ENCODE results near the gene LPCAT1. TPM values are rescaled to one million over a fixed set of nuclear protein-coding genes. Genes with fewer than 3 reads are reported as not detected.
A peak's percentile ranks its signal among the peaks of the same experiment; 100 is the strongest.
"Not testable (repeated sequence)": the region's sequence is repeated elsewhere in the genome, so short reads cannot be mapped to it uniquely, and the experiment has no call there.

The LPCAT1 gene
- polyA plus RNA-seq, 1 donor, result 30.6 TPM

DNA sequence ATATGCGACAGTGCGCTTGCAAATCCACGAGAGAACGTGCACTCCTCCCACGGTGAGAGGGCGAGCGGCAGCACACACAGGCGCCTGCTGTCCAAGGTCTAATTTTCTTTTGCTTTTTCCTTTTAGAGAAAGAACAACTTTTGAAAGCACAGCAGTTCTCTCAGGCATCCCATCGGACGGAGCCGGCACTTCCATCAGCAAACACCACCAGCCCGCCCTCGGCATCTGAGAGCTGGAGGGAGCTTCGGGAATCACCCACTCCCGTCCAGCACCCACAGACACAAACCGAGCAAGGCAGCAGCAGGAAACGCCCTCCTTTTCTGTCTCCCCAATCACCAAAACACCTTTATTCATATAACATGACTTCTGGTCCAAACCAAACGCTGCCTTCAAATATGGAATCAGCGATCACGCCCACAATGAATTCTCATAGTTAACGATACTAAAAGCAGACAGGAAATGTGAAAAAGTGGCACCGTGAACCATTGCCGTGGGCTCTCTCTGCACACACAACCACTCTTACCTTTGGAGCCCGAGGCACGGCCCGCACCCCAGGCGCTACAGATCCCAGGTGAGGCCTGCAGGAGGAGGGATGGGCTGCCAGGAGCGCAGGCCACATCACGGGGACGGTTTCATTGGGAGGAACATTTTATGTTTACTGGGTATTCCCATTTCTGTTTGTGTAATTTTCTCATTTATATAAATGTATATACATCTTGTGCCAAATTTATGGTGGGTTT, 14.2 kb downstream of the LPCAT1 start:
- no peak for DNase-seq

DNA sequence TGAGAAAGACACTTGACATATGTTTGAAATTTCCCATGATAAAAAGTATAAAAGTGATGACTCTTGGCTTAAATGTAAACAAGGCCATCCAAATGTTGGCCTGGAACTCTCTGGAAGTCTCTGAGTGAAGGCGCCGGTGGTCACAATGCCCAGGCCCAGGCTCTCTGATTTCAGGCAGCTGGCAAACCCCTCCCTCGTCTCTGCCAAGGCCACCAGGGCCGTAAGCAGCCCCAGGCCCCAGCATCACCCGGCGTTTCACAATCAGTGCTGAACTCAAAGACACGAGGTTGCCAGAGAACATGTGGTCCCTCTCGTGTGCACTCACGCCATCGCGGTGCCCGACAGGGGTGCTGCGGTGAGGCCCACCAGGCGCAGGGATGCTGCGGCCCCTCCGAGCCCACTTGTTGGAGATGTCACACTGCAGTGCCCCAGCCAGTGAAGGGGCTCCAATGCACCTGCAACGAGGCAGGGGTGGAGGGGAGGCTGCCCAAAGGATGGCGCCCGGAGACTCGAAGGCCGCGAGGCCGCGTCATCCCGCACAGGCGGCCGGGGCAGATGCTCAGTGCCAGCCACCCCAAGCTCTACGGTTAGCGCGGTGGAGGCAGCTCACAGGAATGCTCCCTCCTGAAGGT, 15.0 kb downstream of the LPCAT1 start:
- no peak for DNase-seq

DNA sequence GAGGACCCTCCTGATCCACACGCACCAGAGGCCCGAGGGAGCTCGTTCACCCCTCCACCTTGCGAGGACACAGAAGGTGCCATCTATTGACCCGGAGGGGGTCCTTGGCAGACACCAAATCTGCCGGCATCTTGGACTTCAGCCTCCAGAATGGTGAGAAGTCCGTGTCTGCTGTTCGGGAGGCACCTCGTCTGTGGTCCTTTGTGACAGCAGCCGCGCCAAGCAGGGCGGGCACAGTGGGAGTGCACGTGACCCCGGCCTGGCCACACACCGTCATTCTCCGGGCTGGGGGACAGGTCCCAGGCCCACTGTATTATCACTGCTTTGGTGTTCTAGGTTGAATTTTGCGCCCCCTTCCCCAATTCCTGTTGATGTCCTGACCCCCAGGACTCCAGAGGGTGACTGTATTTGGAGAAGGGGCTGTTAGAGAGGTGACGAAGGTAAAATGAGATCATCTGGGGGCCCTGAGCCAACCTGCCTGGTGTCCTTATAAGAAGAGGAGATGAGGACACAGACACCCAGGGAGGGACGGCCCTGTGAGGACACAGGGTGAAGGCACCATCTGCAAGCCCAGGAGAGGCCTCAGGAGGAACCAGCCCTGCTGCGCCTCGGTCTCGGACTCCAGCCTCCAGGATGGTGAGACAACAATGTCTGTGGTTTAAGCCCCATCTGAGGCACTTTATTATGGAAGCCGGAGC, 15.7 kb downstream of the LPCAT1 start:
- no peak for DNase-seq

DNA sequence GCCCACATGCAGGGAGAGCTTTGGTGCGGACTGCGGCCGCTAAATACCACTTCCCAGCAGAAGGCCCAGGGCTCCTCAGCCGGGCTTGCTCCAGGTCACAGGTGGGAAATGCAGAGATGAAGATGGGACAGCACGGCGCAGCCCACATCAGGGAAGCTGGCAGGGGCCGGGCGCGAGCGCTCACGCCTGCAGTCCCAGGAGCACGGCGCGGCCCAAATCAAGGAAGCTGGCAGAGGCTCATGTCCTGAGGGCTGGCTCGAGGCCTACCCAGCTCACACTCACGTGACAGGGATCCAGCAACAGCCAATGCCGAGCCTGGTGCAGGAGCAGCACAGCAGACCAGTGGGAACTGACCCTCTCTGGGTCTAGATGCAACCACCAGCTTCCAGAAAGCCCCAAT, 16.3 kb downstream of the LPCAT1 start:
- no peak for DNase-seq

DNA sequence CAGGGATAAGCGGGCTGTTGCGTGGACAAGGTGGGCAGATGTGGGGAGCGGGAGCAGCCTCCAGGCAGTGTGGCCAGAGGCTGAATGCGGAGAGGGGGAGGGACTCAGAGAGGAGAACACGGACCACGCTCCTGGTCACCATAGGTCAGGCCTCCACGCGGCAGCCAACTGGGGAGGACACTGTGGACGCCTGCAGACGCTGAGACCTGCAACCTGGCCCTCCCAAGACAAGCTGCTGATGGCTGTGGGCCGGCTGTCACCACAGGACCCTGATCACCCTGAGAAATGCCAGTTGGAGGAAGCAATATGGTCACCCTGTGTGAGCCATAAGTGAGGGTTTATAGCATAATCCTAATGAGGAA, 16.8 kb downstream of the LPCAT1 start:
- DNase-seq, result no peak

DNA sequence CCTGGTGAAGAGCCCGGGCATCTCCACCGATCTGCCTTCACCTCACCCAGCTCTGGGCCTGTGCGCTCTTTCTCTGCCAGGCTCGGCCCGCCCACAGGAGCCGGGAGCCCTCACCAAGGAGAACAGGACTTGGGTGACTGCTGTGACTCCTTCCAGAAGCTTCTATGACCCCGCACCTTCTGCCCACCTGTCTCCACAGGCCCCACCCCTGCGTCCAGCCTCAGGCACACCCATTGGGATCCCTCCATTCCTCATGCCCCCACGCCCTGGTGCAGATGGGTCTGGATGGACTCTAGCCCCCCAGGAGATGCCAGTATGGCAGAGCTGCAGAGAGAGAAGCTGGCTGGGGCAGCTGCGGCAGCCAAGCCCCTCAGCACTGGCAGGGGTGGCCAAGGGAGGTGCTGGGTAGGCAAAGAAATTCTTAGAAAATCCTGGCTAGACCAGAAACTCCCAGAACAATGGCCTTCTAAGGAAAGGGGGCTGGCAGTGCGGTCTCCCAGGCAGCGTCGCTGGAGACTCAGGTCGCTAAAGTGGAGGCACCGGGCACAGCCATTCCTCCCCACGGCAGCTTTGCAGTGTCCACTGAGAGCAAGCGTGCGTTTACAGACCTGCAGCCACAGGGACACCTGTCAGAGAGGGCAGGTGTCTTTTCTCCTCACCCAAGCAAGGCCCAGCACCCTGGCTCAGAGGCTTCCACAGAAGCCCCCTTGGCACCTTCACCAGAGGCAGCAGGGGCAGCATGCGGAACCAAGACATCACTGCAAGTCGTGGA, 17.3 kb downstream of the LPCAT1 start:
- no peak for DNase-seq

DNA sequence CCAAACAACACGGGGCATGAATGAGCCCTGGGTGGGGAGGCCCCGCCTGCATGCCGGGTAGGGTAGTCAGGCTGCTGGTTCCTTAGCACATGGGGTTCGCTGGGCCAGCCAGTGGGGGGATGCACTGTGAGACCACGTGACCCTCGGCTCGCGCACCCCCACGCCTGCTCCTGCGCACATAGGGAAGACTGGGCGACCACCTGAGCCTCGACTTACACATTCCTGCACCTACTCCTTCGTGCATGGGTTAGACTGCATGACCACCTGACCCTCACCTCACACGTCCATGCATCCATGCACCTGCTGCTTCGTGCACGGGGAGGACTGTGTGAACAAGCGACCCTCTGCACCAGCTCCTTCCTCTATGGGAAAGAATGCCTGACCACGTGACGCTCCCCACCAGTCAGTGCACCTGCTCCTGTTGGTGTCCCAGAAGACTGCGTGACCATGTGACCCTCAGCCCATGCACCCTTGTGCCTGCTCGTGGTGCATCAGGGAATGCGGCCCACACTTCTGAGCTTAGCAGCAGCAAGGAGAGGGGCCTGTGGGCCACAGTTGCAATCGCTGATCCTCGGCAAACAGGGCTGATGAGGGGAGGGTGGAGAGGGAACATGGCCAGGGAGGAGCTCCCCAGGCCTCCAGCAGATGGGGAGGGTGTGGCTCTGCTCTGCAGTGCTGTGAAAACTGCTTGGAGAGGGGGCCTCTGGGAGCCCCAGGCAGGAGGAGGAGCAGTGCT, 18.1 kb downstream of the LPCAT1 start:
- DNase-seq, result peak; percentile 56

DNA sequence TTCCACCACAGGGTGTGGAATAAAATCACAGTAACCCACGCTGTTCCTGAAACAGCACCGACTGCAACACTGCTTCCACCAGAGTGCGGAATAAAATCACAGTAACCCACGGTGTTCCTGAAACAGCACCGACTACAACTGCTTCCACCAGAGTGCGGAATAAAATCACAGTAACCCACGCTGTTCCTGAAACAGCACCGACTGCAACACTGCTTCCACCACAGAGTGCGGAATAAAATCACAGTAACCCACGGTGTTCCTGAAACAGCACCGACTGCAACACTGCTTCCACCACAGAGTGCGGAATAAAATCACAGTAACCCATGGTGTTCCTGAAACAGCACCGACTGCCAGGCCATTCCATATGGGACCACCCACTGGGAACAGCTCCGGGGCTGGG, 18.7 kb downstream of the LPCAT1 start:
- DNase-seq, result not testable (repeated sequence)

DNA sequence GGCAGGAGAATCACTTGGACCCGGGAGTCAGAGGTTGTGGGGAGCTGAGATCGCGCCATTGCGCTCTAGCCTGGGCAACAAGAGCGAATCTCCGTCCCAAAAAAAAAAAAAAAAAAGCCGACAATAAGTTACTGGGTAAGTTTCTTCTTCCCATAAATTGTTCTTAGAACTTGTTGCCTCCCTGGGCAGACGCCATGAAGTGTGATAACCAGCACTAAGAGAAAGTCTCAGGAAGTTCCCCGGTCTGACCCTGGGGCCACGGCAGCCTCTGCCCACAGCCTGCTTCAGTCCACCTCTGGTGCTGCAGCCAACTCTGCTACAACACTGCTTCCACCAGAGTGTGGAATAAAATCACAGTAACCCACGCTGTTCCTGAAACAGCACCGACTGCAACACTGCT, 19.1 kb downstream of the LPCAT1 start:
- no peak for DNase-seq

DNA sequence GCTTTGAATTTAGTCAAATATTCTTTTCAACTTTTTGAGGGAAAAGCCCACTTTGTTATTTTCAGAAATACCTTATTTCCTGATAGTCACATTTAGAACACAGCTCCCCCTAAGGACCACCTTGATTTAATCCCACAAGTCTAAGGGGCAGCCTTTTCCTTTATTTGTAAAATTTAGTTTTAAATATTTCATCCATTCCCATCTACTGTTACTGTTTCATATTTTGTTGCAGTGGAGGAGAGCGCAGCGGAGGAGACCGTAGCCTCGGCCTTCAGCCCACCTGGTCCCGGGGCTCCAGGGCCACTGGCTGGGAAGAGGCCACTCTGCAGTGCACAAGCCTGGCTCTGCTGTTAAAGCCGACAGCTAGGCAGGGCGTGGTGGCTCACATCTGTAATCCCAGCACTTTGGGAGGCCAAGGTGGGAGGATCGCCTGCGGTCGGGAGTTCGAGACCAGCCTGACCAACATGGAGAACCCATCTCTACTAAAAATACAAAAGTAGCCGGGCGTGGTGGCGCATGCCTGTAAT, 19.6 kb downstream of the LPCAT1 start:
- no peak for DNase-seq

DNA sequence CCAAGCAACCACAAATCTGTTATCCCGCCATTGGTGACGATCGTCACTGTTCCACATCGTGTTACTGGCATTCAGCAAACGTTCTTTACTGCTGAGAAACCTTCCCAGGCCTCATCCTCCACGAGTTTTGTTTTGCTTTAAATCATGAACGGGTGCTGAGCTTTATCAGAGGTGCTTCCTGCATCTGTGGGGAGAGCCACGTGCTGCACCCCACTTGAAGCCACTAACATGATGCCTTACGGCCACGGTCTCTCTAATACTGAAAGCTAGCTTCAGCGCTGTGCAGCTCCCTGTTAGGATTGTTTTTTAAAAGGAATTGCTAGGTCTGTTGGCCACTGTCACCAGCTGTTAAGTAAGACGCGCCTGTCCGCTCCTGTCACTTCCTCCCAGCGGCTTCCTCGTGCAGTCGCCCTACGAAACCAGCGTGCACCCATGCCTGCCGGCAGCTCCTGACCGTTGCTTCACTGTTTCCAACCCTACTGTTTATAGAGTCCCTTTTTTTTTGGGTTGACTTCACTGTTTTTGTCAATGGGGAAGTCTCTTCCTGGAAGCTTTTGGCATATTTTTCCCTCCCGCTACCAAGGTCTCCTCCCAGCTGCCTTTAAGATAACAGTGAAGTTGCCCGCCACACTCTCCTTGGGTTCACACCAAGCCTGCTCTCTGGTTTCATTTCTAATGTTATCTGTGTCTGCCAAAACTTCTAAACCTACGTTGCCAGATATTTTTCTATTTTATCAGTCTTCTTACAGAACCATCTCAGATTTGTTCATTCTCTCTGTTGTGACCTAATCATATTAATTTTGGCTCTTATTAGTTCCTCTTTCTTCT, 20.3 kb downstream of the LPCAT1 start:
- DNase-seq, result no peak

DNA sequence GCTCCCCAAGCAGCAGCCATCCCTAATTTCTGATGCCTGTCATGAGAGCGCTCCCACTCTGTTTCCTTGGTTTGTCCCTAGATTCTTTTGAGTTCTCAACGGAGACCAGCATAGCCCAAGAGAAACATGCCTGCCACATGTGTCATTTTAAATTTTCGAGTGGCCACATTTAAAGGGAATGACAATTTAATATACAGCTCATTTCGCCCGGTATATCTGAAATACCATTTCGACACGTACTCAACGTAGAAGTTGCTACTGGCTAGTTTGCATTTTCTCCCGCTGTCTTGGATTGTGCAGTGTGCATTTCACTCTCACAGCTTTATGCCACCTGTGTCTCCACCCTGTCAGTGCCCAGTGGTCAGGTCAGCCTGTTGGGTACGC, 21.0 kb downstream of the LPCAT1 start:
- no peak for DNase-seq

DNA sequence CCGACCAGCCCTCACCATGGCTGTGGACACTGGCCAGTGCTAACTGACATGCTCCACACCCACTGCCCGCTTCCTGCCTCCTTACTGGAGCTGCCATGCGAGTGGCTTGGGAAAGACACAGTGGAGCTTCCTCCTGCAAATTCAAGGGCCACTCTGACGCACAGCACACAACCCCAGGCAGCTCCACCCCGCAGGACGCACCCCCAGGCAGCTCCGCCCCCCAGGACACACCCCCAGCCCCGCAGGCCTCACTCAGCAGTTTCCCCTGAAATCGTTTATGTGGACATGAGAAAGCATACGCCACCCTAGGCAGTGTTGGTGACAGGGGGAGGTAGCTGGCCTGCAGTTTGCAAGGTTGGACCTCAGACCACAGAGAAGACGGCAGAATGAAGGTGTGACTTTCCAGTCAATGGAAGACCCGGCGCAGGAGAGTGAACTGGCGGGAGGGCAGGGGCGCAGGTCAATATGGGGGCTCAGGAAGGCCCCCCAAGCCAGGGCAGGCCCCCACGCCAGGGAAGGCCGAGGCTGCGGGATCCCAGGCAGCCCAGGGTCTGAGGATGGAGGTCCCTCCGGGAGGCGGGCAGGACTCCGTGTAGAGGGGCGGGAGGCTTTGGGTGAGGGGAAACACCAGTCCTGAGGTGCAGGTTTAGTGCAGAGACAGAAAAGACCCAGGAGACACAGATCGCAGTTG, 21.6 kb downstream of the LPCAT1 start:
- no peak for DNase-seq

DNA sequence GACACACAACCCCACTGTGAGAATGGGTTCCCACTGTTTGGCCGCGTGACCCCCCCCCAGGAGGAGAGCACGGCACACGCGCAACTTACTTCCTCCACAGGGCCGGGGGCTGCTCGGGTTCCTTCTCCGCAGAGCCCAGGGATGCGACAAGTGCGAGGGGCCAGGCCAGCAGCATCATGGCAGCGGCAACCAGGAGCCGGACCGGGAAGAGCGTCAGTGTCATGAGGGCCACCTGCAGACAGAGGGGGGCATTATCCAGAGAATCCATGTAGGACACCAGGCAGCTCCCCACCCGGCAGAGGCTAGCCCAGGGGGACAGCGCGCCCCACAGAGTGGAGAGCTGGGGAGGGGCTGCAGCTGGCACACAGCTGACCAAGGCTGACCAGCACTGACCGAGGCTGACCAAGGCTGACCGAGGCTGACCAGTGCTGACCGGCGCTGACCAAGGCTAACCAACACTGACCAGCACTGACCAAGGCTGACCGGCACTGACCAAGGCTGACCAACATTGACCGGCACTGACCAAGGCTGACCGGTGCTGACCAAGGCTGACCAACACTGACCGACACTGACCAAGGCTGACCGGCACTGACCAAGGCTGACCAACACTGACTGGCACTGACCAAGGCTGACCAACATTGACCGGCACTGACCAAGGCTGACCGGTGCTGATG, 22.3 kb downstream of the LPCAT1 start:
- DNase-seq, result no peak

DNA sequence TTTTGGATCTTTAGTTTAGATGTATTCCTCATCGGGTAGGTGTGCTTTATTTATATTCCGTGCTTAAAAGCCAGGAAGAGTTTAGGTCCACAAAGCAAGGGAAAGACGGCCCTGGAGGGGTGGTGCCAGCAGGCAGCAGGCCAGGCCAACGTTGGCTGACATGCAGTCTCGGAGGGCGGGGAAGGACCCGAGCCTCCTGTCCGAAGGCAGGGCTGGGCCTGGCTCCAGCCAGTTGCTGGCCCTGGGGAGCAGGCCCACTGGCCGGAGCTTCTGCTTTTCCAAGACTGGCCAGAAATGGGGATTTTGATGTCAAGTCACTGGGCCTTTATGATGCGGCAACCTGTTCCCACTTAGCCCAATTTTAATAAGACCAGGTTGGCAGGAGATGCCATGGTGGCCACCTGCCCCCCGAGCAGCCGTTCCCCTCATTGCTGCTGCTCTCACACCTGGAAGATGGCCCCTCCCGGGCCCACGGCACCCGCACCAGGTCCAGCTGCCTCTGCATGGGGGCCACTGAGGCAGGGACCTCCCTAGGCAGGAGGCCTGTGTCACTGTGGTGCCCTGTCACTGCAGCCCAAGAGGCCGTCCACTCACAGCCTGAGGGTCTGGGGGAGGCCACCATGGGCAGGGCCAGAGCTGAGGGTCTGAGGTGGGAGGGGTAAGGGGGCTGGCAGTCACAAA, 23.2 kb downstream of the LPCAT1 start:
- DNase-seq, result peak; percentile 78

DNA sequence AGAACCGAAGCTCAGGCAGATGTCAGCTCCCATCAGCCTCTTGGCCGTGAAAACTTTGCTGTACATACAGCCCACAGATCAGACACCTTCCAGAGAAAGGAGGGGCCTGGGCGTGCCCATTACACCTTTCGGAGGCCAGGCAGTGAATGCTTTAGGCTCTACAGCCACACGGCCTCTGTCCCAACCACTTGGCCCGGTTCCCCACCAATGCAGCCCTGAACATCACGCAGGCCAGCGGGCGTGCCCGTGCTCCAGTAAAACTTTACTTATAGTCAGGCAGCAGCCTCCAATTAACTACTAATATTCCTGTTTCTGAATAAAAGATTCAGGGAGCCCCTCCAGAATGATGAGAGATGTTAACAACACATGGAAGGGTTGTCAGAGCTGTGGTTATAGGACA, 23.9 kb downstream of the LPCAT1 start:
- DNase-seq, result no peak

DNA sequence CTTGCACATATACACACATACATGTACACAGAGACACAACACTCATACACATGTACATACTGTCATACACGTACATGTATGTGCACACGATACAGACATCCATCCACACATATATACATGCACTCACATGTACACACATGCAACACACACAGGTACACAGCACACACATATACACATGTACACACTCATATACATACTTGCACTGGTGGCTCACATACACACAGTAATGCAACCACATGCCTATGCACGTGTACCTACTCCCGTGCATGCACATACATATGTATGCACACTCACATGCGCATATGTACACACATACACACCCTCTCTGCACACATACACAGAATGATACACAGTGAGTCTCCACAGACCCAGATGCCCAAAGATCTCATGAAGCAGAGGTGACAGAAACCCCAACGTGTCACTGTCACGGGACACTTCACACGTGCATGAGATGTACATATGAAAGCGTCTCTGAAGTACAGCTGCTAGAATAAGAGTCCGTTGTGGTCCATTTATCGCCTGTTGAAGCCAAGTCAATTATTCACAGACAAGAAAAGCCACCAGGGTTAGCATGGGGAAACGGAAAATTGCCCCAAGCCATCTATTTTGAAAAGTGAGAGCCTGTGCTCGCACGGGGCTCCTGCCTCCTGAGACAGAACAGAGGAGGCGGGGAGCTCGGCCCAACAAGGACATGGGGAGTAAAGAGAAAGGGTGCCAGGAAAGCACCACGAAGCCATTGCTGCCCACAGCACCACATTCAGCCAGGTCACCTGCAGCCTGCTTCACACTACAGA, 24.9 kb downstream of the LPCAT1 start:
- no peak for DNase-seq

DNA sequence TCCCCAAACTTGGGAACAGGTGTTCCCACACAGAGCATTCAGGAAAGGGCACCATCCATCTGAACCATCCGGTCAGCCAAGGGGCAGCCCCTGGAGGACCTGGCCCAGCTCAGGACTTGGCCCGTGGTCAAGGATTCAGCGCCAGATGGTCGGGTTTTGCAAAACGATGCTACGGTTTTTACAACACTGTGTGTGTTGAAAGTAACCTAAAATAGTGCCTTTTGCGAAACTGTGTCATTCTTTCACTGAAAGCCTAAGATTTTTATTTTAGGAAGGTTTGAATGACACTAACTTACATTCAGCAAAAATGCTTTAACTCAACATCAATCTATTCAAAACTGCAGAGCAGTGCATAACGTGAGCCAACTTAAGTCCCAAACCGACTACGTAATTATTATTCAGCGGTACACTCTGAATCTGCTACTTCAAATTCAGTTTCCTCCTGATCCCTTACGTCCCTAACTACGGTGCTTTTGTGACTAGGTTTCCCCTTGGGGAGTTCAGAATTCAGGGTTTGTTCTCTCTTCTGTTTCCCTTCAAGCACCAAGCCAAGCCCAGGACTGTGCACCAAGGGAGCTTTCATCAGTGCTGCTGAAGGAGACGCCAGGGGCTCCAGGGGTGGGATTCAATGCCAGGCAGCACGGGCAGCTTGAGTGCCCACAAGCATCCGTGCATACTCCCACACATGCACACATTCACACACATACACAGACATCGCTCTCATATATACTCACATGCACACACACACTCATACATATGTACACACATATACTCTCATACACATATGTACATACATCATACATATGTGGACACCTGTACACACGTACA, 25.8 kb downstream of the LPCAT1 start:
- DNase-seq, result peak; percentile 43
